ENCODE measurements around the gene SACM1L.

The SACM1L gene

GRCh38 chr3:45729614-45730013, 40.4 kb downstream of the SACM1L start:
- TF ChIP-seq POLR2AphosphoS5 (IDR thresholded peaks at IDR 0.05; ENCODE audit: low read depth, low read length) (no peak), TAF1 (IDR thresholded peaks at IDR 0.05; ENCODE audit: borderline replicate concordance, insufficient read depth, low read length) (no peak), REST (IDR thresholded peaks at IDR 0.05; ENCODE audit: insufficient read depth in 1 of 2, low read depth in 2 of 2, low read length in 2 of 2) (no peak), FOXP2 (optimal IDR thresholded peaks at IDR 0.05; ENCODE audit: borderline replicate concordance, extremely low read depth, extremely low read length, insufficient read depth) (no peak), SIN3A (IDR thresholded peaks at IDR 0.05; ENCODE audit: borderline replicate concordance, insufficient read depth, low read length) (no peak)

- TF ChIP-seq SIN3A (IDR thresholded peaks at IDR 0.05; ENCODE audit: borderline replicate concordance, insufficient read depth, low read length) (no peak), TAF1 (IDR thresholded peaks at IDR 0.05; ENCODE audit: borderline replicate concordance, insufficient read depth, low read length) (no peak), REST (IDR thresholded peaks at IDR 0.05; ENCODE audit: insufficient read depth in 1 of 2, low read depth in 2 of 2, low read length in 2 of 2) (no peak), FOXP2 (optimal IDR thresholded peaks at IDR 0.05; ENCODE audit: borderline replicate concordance, extremely low read depth, extremely low read length, insufficient read depth) (no peak), POLR2AphosphoS5 (IDR thresholded peaks at IDR 0.05; ENCODE audit: low read depth, low read length) (no peak)
Observed at GRCh38 chr3:45730409-45731154, 41.4 kb downstream of the SACM1L start.

- no peak for TF ChIP-seq FOXP2 (optimal IDR thresholded peaks at IDR 0.05; ENCODE audit: borderline replicate concordance, extremely low read depth, extremely low read length, insufficient read depth)
- no peak for TF ChIP-seq REST (IDR thresholded peaks at IDR 0.05; ENCODE audit: insufficient read depth in 1 of 2, low read depth in 2 of 2, low read length in 2 of 2)
- TF ChIP-seq POLR2AphosphoS5 (IDR thresholded peaks at IDR 0.05; ENCODE audit: low read depth, low read length), result no peak
- no peak for TF ChIP-seq TAF1 (IDR thresholded peaks at IDR 0.05; ENCODE audit: borderline replicate concordance, insufficient read depth, low read length)
- TF ChIP-seq SIN3A (IDR thresholded peaks at IDR 0.05; ENCODE audit: borderline replicate concordance, insufficient read depth, low read length), result no peak
Observed at GRCh38 chr3:45736707-45737106, 47.5 kb downstream of the SACM1L start.

GRCh38 chr3:45737234-45737633, 48.0 kb downstream of the SACM1L start:
- TF ChIP-seq POLR2AphosphoS5 (IDR thresholded peaks at IDR 0.05; ENCODE audit: low read depth, low read length), result no peak
- TF ChIP-seq SIN3A (IDR thresholded peaks at IDR 0.05; ENCODE audit: borderline replicate concordance, insufficient read depth, low read length), result no peak
- no peak for TF ChIP-seq REST (IDR thresholded peaks at IDR 0.05; ENCODE audit: insufficient read depth in 1 of 2, low read depth in 2 of 2, low read length in 2 of 2)
- no peak for TF ChIP-seq FOXP2 (optimal IDR thresholded peaks at IDR 0.05; ENCODE audit: borderline replicate concordance, extremely low read depth, extremely low read length, insufficient read depth)
- TF ChIP-seq TAF1 (IDR thresholded peaks at IDR 0.05; ENCODE audit: borderline replicate concordance, insufficient read depth, low read length), result no peak

Data from PFSK-1 (cell line).